ENCODE data around the gene KASH5.

The KASH5 gene

DNA sequence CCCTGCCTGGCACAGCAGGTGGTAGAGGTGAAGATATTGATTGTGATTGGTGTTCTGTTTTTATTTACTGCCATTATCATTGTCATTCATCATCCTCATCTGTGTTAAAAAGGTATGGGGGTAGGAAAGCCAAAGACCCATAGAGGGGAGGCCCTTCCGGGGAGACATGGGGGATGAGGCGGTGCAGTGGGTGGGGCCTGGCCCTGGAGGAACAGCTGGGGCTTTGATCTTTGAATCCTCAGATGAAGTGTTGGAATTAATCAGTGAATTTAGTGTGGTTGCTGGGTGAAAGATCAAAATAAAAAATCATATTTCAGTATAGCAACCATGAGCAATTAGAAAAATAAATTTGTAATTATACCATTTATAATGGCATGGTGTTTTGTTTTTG lies 27.8 kb downstream of the KASH5 start:
- H3K4me3 ChIP-seq (replicated peaks; ENCODE audit: insufficient read depth, low read length), result no peak overlapping the region
- H3K27me3 ChIP-seq (ENCODE audit: insufficient read depth, poor library complexity, severe bottlenecking), result peaks cover 8% of the 10 kb centered on the region
- H3K27ac ChIP-seq (replicated peaks), result peak overlapping the region; percentile 71
- no peak for DNase-seq (ENCODE audit: low read depth in 1 of 2, low spot score in 1 of 2)
- TF ChIP-seq POLR2AphosphoS5 (IDR thresholded peaks at IDR 0.05; ENCODE audit: low read depth), result no peak
- TF ChIP-seq, protein P1, sequence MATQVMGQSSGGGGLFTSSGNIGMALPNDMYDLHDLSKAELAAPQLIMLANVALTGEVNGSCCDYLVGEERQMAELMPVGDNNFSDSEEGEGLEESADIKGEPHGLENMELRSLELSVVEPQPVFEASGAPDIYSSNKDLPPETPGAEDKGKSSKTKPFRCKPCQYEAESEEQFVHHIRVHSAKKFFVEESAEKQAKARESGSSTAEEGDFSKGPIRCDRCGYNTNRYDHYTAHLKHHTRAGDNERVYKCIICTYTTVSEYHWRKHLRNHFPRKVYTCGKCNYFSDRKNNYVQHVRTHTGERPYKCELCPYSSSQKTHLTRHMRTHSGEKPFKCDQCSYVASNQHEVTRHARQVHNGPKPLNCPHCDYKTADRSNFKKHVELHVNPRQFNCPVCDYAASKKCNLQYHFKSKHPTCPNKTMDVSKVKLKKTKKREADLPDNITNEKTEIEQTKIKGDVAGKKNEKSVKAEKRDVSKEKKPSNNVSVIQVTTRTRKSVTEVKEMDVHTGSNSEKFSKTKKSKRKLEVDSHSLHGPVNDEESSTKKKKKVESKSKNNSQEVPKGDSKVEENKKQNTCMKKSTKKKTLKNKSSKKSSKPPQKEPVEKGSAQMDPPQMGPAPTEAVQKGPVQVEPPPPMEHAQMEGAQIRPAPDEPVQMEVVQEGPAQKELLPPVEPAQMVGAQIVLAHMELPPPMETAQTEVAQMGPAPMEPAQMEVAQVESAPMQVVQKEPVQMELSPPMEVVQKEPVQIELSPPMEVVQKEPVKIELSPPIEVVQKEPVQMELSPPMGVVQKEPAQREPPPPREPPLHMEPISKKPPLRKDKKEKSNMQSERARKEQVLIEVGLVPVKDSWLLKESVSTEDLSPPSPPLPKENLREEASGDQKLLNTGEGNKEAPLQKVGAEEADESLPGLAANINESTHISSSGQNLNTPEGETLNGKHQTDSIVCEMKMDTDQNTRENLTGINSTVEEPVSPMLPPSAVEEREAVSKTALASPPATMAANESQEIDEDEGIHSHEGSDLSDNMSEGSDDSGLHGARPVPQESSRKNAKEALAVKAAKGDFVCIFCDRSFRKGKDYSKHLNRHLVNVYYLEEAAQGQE (IDR thresholded peaks at IDR 0.05; ENCODE audit: insufficient replicate concordance, low read depth), result no peak
- TF ChIP-seq SPI1 (IDR thresholded peaks at IDR 0.05; ENCODE audit: borderline replicate concordance, low read depth), result no peak
- TF ChIP-seq, protein P2, sequence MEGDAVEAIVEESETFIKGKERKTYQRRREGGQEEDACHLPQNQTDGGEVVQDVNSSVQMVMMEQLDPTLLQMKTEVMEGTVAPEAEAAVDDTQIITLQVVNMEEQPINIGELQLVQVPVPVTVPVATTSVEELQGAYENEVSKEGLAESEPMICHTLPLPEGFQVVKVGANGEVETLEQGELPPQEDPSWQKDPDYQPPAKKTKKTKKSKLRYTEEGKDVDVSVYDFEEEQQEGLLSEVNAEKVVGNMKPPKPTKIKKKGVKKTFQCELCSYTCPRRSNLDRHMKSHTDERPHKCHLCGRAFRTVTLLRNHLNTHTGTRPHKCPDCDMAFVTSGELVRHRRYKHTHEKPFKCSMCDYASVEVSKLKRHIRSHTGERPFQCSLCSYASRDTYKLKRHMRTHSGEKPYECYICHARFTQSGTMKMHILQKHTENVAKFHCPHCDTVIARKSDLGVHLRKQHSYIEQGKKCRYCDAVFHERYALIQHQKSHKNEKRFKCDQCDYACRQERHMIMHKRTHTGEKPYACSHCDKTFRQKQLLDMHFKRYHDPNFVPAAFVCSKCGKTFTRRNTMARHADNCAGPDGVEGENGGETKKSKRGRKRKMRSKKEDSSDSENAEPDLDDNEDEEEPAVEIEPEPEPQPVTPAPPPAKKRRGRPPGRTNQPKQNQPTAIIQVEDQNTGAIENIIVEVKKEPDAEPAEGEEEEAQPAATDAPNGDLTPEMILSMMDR (IDR thresholded peaks at IDR 0.05; ENCODE audit: insufficient read depth, low read length), result no peak
- TF ChIP-seq GABPA (IDR thresholded peaks at IDR 0.05; ENCODE audit: low read depth), result no peak

DNA sequence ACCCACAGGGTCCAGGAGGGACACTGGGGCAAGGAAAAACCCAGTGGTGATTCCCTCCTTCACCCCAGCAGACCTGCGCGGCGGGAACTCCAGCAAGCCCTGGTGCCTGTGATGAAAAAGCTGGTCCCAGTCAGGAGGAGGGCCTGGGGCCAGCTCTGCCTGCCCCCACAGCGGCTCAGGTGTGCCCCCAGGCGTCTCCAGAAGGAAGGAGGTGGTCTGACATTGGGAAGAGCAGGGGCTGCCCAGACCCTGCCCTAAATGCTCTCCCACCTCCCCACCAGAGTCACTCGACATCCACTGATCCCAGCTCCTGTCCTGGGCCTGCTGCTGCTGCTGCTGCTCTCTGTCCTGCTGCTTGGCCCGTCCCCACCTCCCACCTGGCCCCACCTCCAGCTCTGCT lies 29.0 kb downstream of the KASH5 start:
- Histone ChIP-seq H3K4me3 (replicated peaks; ENCODE audit: insufficient read depth, low read length) (no peak overlapping the region), H3K27ac (replicated peaks) (peak overlapping the region; percentile 56), H3K27me3 (ENCODE audit: insufficient read depth, poor library complexity, severe bottlenecking) (peaks cover 20% of the 10 kb centered on the region)
- no peak for TF ChIP-seq SPI1 (IDR thresholded peaks at IDR 0.05; ENCODE audit: borderline replicate concordance, low read depth)
- no peak for TF ChIP-seq GABPA (IDR thresholded peaks at IDR 0.05; ENCODE audit: low read depth)
- TF ChIP-seq, protein P2 (IDR thresholded peaks at IDR 0.05; ENCODE audit: insufficient read depth, low read length), result no peak
- TF ChIP-seq POLR2AphosphoS5 (IDR thresholded peaks at IDR 0.05; ENCODE audit: low read depth), result no peak
- TF ChIP-seq, protein P1 (IDR thresholded peaks at IDR 0.05; ENCODE audit: insufficient replicate concordance, low read depth), result no peak
- no peak for DNase-seq (ENCODE audit: low read depth in 1 of 2, low spot score in 1 of 2)

DNA sequence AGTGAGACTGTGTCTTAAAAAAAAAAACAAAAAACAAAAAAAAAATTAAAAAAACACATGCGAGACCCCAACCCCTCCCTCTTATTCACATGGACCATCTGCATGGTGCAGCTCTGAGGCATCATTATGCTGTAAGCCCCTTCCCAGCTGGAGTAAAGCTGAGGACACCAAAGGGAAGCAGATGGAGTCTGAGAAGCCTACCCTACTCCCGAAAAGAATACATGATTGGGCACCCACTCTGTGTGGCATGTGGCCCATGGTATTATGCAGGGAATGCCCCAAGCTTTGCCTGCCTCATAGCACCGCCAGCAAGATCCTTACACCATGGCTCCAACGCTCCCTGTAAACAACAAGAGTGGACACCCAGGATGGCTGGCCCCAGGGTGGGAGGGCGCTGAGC lies 30.5 kb downstream of the KASH5 start:
- H3K4me3 ChIP-seq (replicated peaks; ENCODE audit: insufficient read depth, low read length), result no peak overlapping the region
- H3K27me3 ChIP-seq (ENCODE audit: insufficient read depth, poor library complexity, severe bottlenecking), result peaks cover 34% of the 10 kb centered on the region
- no peak overlapping the region for H3K27ac ChIP-seq (replicated peaks)
- TF ChIP-seq, protein P1 (IDR thresholded peaks at IDR 0.05; ENCODE audit: insufficient replicate concordance, low read depth), result no peak
- TF ChIP-seq, protein P2 (IDR thresholded peaks at IDR 0.05; ENCODE audit: insufficient read depth, low read length), result no peak
- no peak for TF ChIP-seq SPI1 (IDR thresholded peaks at IDR 0.05; ENCODE audit: borderline replicate concordance, low read depth)
- no peak for TF ChIP-seq POLR2AphosphoS5 (IDR thresholded peaks at IDR 0.05; ENCODE audit: low read depth)
- no peak for TF ChIP-seq GABPA (IDR thresholded peaks at IDR 0.05; ENCODE audit: low read depth)
- no peak for DNase-seq (ENCODE audit: low read depth in 1 of 2, low spot score in 1 of 2)
